KMS-11 (cell line): ENCODE results near the gene MORN2.
"Not testable (repeated sequence)": the region's sequence is repeated elsewhere in the genome, so short reads cannot be mapped to it uniquely, and the experiment has no call there.

Source experiments
- H2AFZ ChIP-seq: fragments of 200-600 bp; sonication (generic); 2 replicates; pipeline ENCODE4 v1.6.1; 2016; ENCODE audit warnings: antibody characterized with exemption, mixed run types, low read depth
- H3K27ac ChIP-seq: fragments of 200-600 bp; sonication (generic); 2 replicates; pipeline ENCODE4 v1.6.1; 2016; ENCODE audit warnings: mild to moderate bottlenecking, mixed run types
- H3K27me3 ChIP-seq: fragments of 200-600 bp; sonication (generic); 2 replicates; pipeline ENCODE4 v1.6.1; 2017; ENCODE audit warnings: mild to moderate bottlenecking, low read depth, mixed run types, moderate library complexity; ENCODE audit not compliant: insufficient read depth
- H3K36me3 ChIP-seq: fragments of 200-600 bp; sonication (generic); 2 replicates; pipeline ENCODE4 v1.6.1; 2017; ENCODE audit warnings: mild to moderate bottlenecking, mixed run types; ENCODE audit not compliant: insufficient read depth
- H3K4me1 ChIP-seq: fragments of 200-600 bp; sonication (generic); 2 replicates; pipeline ENCODE4 v1.6.1; 2016; ENCODE audit warnings: mild to moderate bottlenecking, low read depth, mixed run types; ENCODE audit not compliant: poor library complexity, severe bottlenecking
- H3K4me2 ChIP-seq: fragments of 200-600 bp; sonication (generic); 2 replicates; pipeline ENCODE4 v1.7.0; 2016; ENCODE audit warnings: mild to moderate bottlenecking, mixed run types
- H3K4me3 ChIP-seq: fragments of 200-600 bp; sonication (generic); IDR thresholded peaks from 2 replicates; pipeline ENCODE4 v1.6.1; 2017; ENCODE audit warnings: low read depth, low read length, mixed read lengths; ENCODE audit not compliant: insufficient read depth
- H3K79me2 ChIP-seq: fragments of 200-600 bp; sonication (generic); 2 replicates; pipeline ENCODE4 v1.6.1; 2016; ENCODE audit warnings: low read depth, mixed run types; ENCODE audit not compliant: insufficient read depth
- H3K9ac ChIP-seq: fragments of 200-600 bp; sonication (generic); 2 replicates; pipeline ENCODE4 v1.6.1; 2016; ENCODE audit warnings: mild to moderate bottlenecking, mixed run types
- H4K20me1 ChIP-seq: fragments of 200-600 bp; sonication (generic); 2 replicates; pipeline ENCODE4 v1.6.1; 2016; ENCODE audit warnings: mild to moderate bottlenecking, mixed run types; ENCODE audit not compliant: insufficient read depth
- TF ChIP-seq, protein P1 (sequence below): fragments of 200-600 bp; sonication (generic); conservative IDR thresholded peaks from 2 replicates; pipeline ENCODE4 v1.6.1; 2017; ENCODE audit warnings: low read depth, mild to moderate bottlenecking, antibody characterized with exemption, low read length, moderate library complexity, mixed read lengths

Gene MORN2

DNA sequence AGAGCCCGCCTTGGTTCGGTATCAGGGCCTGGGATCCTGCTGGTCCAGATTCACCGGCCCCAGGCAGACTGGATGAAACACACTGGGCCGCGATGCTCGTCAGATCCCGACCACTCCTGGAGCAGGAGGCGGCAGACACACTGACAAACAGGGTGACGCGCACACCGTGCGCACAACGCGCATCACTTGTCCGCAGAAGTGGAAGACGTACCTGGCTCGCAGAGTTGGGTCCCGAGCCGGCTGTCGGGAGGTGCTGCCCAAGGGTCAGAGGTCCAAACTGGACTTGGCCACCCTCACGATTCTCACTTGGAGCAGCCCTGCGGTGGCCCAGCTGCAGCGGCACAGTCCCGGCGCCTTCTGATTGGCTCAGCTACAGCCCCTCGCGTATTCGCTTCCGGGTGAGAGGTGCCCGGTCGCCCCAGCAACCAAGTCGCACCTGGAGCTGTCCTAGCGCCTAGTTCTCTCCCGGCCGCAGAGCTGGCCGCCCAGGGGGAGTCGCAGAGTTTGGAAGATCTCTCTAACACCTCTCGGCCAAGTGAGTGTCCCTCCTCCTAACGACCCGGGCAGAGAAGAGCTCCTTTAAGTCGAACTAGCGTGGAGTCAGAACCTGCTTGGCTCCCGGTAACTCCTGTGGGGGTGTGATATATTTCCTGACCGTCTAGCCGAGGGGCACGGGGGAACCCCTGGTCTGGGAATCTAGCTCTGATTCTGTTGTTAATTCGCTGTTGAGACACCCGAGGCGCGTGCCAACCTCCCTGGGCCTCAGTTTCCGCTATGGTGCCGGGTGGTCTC, at the start of gene MORN2, which contains the start of gene DHX57:
MORN2 (plus strand) TSS at position 401 of the 792 bp plus-strand sequence.
DHX57 (minus strand) TSS at position 359 of the 792 bp plus-strand sequence. CDS start 7,529 bp downstream, outside the sequence.
- peak within 1 kb of the TSS; percentile 22; the same call in 1 of the 2 replicates for H3K27ac ChIP-seq
- H3K4me1 ChIP-seq = peaks cover 14% of the 10 kb centered on the region
- H3K9ac ChIP-seq = peak within 1 kb of the TSS; percentile 55; the same call in 1 of the 2 replicates
- no peaks in the 10 kb centered on the region for H3K36me3 ChIP-seq
- peaks cover 8% of the 10 kb centered on the region; the same call in 1 of the 2 replicates for H3K79me2 ChIP-seq
- peak within 1 kb of the TSS; percentile 93 for H3K4me3 ChIP-seq
- H3K27me3 ChIP-seq = no peaks in the 10 kb centered on the region
- TF ChIP-seq, protein P1, sequence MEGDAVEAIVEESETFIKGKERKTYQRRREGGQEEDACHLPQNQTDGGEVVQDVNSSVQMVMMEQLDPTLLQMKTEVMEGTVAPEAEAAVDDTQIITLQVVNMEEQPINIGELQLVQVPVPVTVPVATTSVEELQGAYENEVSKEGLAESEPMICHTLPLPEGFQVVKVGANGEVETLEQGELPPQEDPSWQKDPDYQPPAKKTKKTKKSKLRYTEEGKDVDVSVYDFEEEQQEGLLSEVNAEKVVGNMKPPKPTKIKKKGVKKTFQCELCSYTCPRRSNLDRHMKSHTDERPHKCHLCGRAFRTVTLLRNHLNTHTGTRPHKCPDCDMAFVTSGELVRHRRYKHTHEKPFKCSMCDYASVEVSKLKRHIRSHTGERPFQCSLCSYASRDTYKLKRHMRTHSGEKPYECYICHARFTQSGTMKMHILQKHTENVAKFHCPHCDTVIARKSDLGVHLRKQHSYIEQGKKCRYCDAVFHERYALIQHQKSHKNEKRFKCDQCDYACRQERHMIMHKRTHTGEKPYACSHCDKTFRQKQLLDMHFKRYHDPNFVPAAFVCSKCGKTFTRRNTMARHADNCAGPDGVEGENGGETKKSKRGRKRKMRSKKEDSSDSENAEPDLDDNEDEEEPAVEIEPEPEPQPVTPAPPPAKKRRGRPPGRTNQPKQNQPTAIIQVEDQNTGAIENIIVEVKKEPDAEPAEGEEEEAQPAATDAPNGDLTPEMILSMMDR = no peak
- peak within 1 kb of the TSS; percentile 95 for H2AFZ ChIP-seq
- no peaks in the 10 kb centered on the region for H4K20me1 ChIP-seq
- H3K4me2 ChIP-seq = peak within 1 kb of the TSS; percentile 94

DNA sequence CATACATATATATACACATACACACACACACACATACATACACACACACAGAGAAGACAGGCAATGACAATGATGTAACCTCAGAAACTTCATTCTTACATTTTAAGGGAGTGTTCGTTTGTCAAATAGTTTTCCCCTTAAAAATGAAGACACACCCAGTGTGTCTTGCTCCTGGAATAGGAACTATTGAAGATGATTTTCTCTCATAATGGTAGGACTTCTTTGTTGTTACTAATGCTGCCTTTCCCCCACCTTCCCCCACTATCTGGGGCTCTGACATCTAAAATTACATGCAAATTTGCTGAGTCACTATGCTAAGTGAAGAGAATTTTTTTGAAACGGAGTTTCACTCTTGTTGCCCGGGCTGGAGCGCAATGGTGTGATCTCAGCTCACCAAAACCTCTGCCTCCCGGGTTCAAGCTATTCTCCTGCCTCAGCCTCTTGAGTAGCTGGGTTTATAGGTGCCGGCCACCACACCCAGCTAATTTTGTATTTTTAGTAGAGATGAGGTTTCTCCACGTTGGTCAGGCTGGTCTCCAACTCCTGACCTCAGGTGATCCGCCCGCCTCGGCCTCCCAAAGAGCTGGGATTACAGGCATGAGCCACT, 48.1 kb upstream of the MORN2 start:
- H3K4me3 ChIP-seq = peak overlapping the region; percentile 57
- not testable (repeated sequence) for H3K36me3 ChIP-seq, H3K27me3 ChIP-seq, H3K79me2 ChIP-seq, H4K20me1 ChIP-seq
- peaks cover 22% of the 10 kb centered on the region for H3K4me1 ChIP-seq
- H3K27ac ChIP-seq = peak overlapping the region; percentile 55; the same call in 1 of the 2 replicates
- peak overlapping the region; percentile 43; the same call in 1 of the 2 replicates for H3K4me2 ChIP-seq
- peak overlapping the region; percentile 36; the same call in 1 of the 2 replicates for H2AFZ ChIP-seq
- H3K9ac ChIP-seq = peak overlapping the region; percentile 35; the same call in 1 of the 2 replicates

DNA sequence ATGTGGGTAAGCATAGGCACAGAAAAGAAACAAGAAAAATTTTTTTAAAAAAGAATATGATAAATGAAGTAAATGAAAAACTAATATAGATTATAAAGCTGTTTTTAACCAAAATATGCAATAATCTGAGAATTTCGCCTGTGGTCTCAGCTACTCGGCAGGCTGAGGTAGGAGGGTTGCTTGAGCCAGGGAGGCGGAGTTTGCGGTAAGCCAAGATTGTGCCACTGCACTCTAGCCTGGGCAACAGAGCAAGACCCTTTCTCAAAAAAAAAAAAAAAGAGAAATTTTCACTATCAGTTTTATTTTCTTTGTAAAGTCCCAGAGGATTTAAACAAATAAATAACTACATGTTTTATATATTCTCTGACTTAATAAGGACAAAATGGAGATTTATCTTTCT, 47.3 kb upstream of the MORN2 start:
- H3K4me2 ChIP-seq = no peak overlapping the region; the same call in 1 of the 2 replicates
- no peak overlapping the region; the same call in 1 of the 2 replicates for H3K27ac ChIP-seq
- H3K27me3 ChIP-seq = no peaks in the 10 kb centered on the region
- no peaks in the 10 kb centered on the region for H4K20me1 ChIP-seq
- no peaks in the 10 kb centered on the region for H3K79me2 ChIP-seq
- TF ChIP-seq, protein P1 = no peak
- no peak overlapping the region for H2AFZ ChIP-seq
- no peak overlapping the region for H3K9ac ChIP-seq
- H3K4me1 ChIP-seq = peaks cover 22% of the 10 kb centered on the region
- H3K36me3 ChIP-seq = no peaks in the 10 kb centered on the region
- peak overlapping the region; percentile 57 for H3K4me3 ChIP-seq

DNA sequence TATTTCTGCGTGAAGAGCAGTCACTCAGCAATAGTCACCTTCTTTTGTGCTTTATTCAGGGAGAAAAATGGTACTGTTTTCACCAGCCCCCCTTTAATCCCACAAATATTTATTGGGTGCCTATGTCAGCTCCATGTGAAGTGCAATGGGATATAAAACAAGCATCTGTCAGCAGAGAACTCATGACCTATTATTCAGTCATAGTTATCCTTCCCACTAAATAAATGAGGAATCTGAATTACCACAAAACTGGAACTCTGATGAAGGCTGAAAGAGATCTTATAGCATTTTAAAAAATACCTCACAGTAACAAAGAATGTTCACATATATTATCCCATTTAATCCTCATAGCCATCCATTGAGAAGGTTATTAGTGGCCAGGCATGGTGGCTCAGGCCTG, 45.8 kb upstream of the MORN2 start:
- Histone ChIP-seq H3K27me3 (no peaks in the 10 kb centered on the region), H3K9ac (no peak overlapping the region), H3K4me2 (no peak overlapping the region), H3K27ac (no peak overlapping the region), H3K79me2 (no peaks in the 10 kb centered on the region), H3K4me3 (no peak overlapping the region), H4K20me1 (no peaks in the 10 kb centered on the region), H2AFZ (no peak overlapping the region), H3K4me1 (peaks cover 22% of the 10 kb centered on the region), H3K36me3 (no peaks in the 10 kb centered on the region)
- TF ChIP-seq, protein P1 = no peak
